ENCODE data around the gene ARHGAP18. TPM values are rescaled to one million over a fixed set of nuclear protein-coding genes. Genes with fewer than 3 reads are reported as not detected.

Gene ARHGAP18
- total RNA-seq, 4 donors from 2014 or later = 29.1 to 47.2 (median 38.5) TPM

DNA sequence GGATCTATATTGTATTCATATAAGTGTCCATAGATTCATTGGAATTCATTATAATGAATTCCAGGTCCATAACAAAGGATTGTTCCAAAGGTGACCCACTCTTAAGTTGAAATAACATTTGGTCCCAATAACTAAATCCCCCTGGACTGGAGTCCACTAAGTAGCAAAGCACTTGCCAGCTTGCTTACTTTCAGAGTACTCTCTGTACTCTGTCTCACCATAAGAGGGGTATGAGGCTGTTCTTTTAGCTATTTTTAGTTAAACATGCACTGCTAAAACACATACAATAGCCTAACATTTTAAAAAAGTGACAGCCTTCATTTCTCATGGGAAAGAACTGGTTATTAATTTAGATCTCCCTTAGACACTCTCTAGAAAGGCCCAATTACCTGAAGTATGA, 16.7 kb upstream of the ARHGAP18 start:
- ATAC-seq (ENCODE audit: low FRiP score) (no peak), DNase-seq (ENCODE audit: low spot score) (no peak)
- TF ChIP-seq, protein P1, sequence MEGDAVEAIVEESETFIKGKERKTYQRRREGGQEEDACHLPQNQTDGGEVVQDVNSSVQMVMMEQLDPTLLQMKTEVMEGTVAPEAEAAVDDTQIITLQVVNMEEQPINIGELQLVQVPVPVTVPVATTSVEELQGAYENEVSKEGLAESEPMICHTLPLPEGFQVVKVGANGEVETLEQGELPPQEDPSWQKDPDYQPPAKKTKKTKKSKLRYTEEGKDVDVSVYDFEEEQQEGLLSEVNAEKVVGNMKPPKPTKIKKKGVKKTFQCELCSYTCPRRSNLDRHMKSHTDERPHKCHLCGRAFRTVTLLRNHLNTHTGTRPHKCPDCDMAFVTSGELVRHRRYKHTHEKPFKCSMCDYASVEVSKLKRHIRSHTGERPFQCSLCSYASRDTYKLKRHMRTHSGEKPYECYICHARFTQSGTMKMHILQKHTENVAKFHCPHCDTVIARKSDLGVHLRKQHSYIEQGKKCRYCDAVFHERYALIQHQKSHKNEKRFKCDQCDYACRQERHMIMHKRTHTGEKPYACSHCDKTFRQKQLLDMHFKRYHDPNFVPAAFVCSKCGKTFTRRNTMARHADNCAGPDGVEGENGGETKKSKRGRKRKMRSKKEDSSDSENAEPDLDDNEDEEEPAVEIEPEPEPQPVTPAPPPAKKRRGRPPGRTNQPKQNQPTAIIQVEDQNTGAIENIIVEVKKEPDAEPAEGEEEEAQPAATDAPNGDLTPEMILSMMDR (IDR thresholded peaks at IDR 0.05) = no peak

DNA sequence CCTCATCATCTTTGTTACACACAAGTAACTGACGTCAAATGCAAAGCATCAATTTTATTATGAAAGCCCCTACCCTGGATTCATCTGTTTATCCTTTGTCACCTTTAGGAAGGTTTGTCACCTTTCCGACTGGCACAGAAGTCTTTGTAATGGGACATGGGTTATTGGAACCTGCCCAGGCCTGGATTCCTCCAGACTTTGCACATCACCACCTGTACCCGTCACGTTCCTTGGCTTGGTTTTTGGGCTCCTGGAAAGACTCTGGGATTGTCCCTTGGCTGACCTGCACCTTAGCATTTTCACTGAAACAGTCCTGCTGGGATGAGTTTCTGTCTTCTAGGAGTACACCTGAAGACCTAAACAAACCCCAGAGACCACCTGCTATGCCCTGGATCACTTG, 15.4 kb upstream of the ARHGAP18 start:
- no peak for ATAC-seq (ENCODE audit: low FRiP score)

DNA sequence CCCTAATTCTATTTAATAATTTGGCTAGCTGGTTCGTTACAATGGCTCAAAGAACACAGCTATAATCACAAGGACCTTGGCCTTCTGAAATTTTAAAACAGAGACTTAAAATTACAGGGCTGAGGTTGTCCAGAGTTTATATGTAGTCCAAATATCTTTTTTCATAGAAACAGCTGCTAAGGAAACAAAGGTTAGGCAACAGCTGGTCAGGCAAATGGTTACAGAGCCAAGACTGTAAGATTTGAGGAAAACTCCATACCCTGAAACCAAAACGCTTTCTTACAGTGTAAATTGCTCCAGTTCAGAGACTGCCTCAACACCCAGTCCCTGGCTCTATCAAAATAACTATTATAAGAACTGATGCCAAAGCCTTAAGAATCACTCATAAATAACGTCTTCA, 9.7 kb upstream of the ARHGAP18 start:
- TF ChIP-seq, protein P1 (IDR thresholded peaks at IDR 0.05) = no peak

More for the DNA sequence above, 15.4 kb upstream of the ARHGAP18 start:
- TF ChIP-seq, protein P1 (IDR thresholded peaks at IDR 0.05) = no peak
- no peak for DNase-seq (ENCODE audit: low spot score)

DNA sequence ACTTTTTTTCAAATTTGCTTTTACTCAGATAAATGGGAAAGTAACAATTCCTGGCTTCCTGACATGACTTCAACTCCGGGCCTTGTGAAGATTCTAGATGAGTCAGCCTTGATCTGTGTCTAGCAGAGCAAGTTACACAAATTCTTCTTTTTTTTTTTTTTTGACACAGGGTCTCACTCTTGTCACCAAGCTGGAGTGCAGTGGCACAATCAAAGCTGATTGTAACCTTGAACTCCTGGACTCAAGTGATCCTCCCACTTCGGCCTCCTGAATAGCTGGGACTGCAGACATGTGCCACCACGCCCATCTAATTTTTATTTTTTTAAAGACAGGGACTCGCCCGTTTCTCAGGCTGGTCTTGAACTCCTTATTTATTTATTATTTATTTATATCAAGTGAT, 7.3 kb upstream of the ARHGAP18 start:
- DNase-seq (ENCODE audit: low spot score) (no peak), ATAC-seq (ENCODE audit: low FRiP score) (no peak)
- TF ChIP-seq, protein P1 (IDR thresholded peaks at IDR 0.05) = no peak

More for the DNA sequence above, 9.7 kb upstream of the ARHGAP18 start:
- ATAC-seq (ENCODE audit: low FRiP score) = peak; percentile 64
- DNase-seq (ENCODE audit: low spot score) = no peak

DNA sequence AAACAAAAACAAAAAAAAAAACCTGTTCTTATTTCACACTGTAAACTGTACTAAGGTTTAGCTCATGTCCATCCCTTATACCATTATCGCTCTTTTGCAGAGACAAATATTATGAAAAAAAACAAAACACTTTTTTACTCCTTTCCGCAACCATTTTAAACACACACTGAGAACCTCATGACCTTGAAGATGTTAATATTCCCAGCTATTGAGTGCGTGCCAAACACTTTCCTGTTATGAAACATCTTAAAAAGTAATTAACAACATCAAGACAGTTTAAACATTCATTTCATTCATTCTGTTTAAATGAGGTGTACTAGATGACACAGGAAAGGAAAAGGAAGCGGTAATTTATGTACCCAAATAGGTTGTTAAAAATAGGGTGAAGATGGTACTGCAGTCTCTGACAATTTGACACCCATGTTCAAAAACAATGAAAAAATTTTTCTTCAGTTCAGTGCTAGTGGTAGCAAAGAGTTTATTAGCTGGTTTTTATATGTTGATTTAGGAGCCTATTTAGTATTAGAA, 3.9 kb upstream of the ARHGAP18 start:
- TF ChIP-seq, protein P1 (IDR thresholded peaks at IDR 0.05) = no peak
- no peak for DNase-seq (ENCODE audit: low spot score)
- no peak for ATAC-seq (ENCODE audit: low FRiP score)

DNA sequence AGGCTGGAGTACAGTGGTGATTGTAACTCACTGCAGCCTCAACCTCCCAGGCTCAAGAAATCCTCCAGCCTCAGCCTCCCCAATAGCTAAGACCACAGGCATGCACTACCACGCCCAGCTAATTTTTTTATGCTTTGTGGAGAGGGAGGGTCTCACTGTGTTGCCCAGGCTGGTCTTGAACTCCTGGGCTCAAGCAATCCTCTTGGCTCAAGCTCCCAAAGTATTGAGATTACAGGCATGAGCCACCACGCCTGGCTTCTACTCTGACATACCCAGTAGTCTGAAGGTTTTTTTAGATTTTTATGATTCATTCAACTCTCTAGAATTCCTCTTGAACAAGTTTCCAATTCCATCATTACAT, 1.3 kb upstream of the ARHGAP18 start:
- DNase-seq (ENCODE audit: low spot score) (no peak), ATAC-seq (ENCODE audit: low FRiP score) (no peak)
- TF ChIP-seq, protein P1 (IDR thresholded peaks at IDR 0.05) = no peak

DNA sequence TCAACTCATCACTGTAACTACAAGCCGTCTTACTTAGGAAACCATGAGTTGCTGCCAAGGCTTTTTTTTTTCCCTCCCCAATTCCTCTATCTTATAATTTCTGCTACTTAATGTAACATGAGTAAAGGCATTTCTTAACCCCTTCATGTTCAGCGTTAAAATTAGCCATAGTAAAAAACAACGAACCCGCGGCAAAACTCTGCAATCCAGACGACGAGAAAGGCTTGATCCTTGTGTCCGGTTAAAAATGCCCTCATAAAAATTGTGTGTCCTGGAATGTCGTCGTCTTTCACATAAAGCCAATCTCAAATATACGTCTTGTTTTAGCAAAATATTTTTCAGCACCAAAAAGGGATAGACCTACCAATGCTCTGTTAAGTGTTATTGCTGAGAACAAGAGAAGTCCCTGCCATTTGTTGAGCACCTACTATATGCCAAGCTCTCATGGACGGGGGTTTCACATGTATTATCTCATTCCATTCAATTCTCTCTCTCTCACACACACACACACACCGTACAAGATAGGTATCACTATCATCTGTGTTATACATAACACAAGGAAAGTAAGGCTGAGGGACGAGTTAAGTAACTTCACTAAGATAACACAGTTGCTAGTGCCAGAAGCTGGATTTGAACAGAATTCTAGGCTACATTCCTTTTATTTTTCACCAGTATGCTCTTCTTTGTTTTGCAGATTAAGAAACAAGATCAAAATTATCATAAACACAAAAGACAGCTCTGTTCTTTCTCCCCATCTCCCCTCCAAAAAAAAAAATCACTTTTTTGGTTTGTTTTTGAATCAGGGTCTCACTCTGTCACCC, 683 bp upstream of the ARHGAP18 start:
- no peak for DNase-seq (ENCODE audit: low spot score)
- TF ChIP-seq, protein P1 (IDR thresholded peaks at IDR 0.05) = no peak
- no peak for ATAC-seq (ENCODE audit: low FRiP score)
